Ishikawa (cell line): ENCODE results near the gene SLC35F2.

Source experiments
- EGR1 ChIP-seq: IDR thresholded peaks from 2 replicates; pipeline ENCODE4 v1.6.1; 2012
- EP300 ChIP-seq: IDR thresholded peaks from 2 replicates; pipeline ENCODE4 v1.6.1; 2012; ENCODE audit warnings: borderline replicate concordance
- NFIC ChIP-seq: IDR thresholded peaks from 2 replicates; pipeline ENCODE4 v1.6.1; 2012

- no peak for TF ChIP-seq EGR1
- TF ChIP-seq NFIC, result no peak
- no peak for TF ChIP-seq EP300
Observed at GRCh38 chr11:107851704-107852310, 6.8 kb downstream of the SLC35F2 start.
